LNCaP clone FGC (cell line): ENCODE measurements around the gene DNAJB4.

Source experiments
- DNase-seq: peaks from one replicate; pipeline ENCODE4 v3.0.0-alpha.2; 2011; ENCODE audit warnings: low read depth
- H3K4me3 ChIP-seq: 2 replicates; pipeline ENCODE4 v1.5.1; 2011; ENCODE audit warnings: mild to moderate bottlenecking, low read depth, low read length, control low read depth
- TF ChIP-seq, protein P1 (sequence below): IDR thresholded peaks from 2 replicates; pipeline ENCODE4 v1.5.1; 2012; ENCODE audit warnings: mild to moderate bottlenecking; ENCODE audit not compliant: control insufficient read depth, insufficient read depth; ENCODE audit errors: extremely low read depth

The DNAJB4 gene

DNA sequence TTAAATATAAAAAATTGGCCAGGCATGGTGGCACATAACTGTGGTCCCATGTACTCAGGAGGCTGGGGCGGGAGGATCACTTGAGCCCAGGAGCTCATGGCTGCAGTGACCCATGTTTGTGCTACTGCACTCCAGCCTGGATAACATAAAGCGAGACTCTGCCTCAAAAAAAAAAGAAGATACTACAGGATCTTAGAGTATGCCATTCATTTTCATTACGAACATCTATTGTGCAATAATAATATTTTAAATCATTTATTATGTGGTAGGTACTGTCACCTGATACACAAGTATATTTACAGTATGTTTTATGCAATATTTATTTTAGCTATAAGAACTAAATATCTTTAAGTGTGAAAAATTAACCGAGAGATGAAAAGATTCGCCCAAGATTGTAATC is 31.7 kb downstream of the DNAJB4 start:
- TF ChIP-seq, protein P1, sequence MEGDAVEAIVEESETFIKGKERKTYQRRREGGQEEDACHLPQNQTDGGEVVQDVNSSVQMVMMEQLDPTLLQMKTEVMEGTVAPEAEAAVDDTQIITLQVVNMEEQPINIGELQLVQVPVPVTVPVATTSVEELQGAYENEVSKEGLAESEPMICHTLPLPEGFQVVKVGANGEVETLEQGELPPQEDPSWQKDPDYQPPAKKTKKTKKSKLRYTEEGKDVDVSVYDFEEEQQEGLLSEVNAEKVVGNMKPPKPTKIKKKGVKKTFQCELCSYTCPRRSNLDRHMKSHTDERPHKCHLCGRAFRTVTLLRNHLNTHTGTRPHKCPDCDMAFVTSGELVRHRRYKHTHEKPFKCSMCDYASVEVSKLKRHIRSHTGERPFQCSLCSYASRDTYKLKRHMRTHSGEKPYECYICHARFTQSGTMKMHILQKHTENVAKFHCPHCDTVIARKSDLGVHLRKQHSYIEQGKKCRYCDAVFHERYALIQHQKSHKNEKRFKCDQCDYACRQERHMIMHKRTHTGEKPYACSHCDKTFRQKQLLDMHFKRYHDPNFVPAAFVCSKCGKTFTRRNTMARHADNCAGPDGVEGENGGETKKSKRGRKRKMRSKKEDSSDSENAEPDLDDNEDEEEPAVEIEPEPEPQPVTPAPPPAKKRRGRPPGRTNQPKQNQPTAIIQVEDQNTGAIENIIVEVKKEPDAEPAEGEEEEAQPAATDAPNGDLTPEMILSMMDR: no peak
- no peak overlapping the region for H3K4me3 ChIP-seq
- DNase-seq: no peak

DNA sequence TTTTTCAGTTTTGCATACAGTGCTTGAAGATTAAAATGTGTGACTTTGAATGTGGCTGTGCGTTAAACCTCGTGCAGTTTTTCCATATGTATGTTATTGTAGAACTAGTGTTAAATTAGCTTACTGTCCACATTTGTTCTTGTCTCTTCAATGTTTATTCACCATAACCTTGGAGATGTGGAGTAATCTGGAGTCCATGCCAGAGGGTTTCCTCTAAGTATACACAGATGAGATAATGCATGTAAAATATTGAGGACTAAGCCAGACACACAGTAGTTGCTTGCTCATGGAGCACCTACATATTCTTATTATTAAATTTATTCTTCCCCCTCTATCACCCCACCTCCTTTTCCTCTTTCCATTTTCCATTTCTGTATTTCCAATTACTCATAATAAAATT is 33.3 kb downstream of the DNAJB4 start:
- DNase-seq: peak; percentile 79
- H3K4me3 ChIP-seq: no peak overlapping the region
- TF ChIP-seq, protein P1: no peak

DNA sequence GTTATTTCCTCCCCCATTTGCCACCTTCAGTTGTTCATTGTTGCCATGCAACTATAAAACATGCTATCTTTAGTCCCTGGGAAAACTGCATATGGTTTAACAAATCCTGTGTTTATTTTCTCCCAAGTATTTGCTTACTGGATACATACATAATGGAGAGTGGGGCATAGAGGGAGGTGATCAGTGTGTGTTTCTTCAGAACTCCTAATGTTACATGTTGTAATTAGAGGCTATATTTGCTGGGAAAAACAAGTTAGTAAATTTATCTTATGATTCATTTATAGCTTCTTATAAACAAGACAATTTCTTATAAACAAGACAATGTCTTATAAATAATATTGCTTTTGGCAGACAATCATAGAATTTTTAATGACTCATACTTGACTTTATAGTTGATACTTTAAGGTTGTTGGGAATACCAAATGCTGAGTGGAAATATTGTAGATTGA is 33.8 kb downstream of the DNAJB4 start:
- H3K4me3 ChIP-seq: no peak overlapping the region
- DNase-seq: peak; percentile 74
- TF ChIP-seq, protein P1: no peak

DNA sequence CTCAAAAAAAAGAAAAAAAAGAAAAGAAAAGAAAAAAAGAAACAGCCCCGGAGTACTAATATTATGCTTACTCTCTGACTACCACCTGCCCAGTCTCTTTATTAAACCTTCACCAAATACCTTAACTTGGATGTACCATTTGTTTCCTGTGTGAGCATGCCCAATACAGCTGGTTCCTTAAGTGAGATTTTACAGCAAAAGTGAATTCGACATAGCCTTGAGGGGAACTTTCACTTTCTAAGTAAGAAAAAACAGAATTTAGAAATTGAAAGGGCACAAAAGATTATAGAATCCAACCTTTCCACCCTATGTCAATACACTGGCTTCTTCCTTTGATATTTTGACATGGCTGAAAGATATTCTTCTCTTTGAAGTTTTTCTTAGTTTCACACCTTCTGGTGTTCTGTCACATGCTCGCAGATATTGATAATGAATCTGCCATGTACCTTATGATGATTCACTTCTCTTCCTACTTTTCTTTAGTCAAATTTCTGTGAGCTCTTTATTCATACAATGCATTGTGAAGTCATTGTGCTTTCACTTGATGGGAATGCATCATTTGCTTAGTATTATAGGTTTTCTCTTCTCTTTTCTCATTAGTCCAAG is 35.8 kb downstream of the DNAJB4 start:
- TF ChIP-seq, protein P1: no peak
- no peak for DNase-seq
- H3K4me3 ChIP-seq: no peak overlapping the region

DNA sequence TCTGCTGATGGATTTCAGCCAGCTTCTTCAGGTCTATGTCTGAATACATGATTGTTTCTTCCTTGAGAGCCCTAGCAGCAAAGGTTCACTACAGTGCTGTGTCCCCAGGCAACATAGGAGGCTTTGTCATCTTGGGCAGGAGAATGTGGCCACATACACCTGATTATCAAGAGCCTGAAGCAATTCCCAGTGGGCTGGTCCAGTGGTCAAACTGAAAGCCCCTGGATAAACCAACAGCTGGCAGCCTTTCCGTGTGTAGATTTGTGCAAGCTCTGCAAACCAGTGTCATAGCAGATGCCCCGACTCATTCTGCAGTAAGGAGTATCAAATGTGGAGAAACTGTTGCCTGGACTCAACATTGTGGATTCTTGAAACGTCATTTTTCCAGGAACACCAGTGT is 38.7 kb downstream of the DNAJB4 start:
- DNase-seq: no peak
- TF ChIP-seq, protein P1: no peak

DNA sequence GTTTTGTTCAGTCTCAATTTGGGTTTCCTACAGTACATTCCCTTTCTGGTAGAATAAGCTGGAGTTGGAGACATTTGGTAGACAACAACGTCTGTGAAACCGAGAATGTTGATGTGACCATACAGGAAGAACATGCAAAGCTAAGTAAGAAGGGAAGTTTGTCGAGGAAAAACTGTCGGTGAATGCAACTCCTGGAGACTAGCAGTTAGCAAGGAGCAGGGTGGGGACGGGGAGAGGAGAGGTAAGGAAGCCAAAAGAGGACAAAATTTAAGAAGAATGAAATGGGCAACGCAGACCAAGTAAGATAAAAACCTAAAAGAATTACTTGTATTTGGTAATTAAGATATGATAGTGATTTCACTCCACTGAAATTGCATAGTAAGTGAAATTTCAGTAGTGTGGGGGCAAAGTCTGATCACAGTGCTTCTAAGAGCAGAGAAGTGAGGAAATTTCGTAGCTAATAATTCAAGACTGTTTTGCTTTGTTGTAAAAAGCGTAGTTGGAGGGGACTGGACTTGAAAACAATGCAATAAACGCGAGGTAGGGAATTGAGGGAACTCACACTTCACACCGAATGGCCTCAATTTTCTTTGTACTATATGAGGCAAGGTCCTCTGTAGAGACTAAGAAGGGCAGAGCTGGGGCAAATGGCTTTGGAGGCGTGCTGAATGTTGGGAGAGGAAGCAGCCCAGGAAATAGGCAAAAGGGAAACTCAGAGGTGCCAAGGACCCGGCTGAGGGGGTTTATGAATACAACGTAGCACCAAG is 40.2 kb downstream of the DNAJB4 start:
- no peak for DNase-seq
- TF ChIP-seq, protein P1: no peak
- H3K4me3 ChIP-seq: no peak overlapping the region

More for the DNA sequence above, 38.7 kb downstream of the DNAJB4 start:
- no peak overlapping the region for H3K4me3 ChIP-seq
